Erythroblast (primary cell): ENCODE data around the gene H6PD.

Experiments used
- GATA1 ChIP-seq: IDR thresholded peaks from 2 replicates; pipeline ENCODE4 v1.6.1; 2011; ENCODE audit warnings: low read depth, mild to moderate bottlenecking, control low read depth, low read length, moderate library complexity
- POLR2A ChIP-seq: IDR thresholded peaks from 2 replicates; pipeline ENCODE4 v1.6.1; 2011; ENCODE audit warnings: mild to moderate bottlenecking, low read length

DNA sequence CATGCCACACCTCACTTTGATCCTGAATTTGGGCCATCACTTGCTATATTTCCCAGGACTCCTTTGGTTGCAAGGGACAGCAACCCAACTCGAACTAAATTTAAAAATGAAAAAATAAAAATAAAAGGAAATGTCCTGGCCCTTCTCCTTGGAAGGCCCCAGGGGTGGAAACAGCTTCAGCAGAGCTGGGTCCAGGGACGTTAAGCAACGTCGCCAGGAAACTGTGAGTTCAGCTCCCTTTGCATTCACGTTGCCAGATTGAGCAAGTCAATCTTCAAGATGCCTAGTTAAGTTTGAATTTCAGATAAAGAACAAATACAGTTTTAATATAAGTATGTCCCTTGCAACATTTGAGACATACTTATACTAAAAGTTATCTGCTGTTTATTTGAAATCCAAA, 43.5 kb downstream of the H6PD start:
- TF ChIP-seq POLR2A (no peak), GATA1 (no peak)
